Sigmoid colon (tissue), 4 donors: ENCODE measurements around the gene DPPA5.

ENCODE experiments used
- POLR2A ChIP-seq, 2 donors: fragments of 450-650 bp; IDR thresholded peaks; one replicate each; pipeline ENCODE4 v1.6.1; 2016; ENCODE audit warnings: antibody characterized with exemption in 2 of 2, mild to moderate bottlenecking in 2 of 2, moderate library complexity in 2 of 2
- POLR2AphosphoS5 ChIP-seq, 4 donors: sonication (generic); formaldehyde crosslinking; IDR thresholded peaks; one replicate each; pipeline ENCODE4 v1.6.1; 2017; ENCODE audit warnings: antibody characterized with exemption in 4 of 4

- no peak for TF ChIP-seq POLR2AphosphoS5 (IDR thresholded peaks at IDR 0.05)
- no peak for TF ChIP-seq POLR2A (IDR thresholded peaks at IDR 0.05)
Observed at GRCh38 chr6:73375216-73375615, 21.1 kb upstream of the DPPA5 start.
